Hepatocyte (in vitro differentiated cells): Measurements from ENCODE around the gene SMIM45.

Source experiments
- DNase-seq: peaks from one replicate; pipeline ENCODE4 v3.0.0-alpha.2; 2016; ENCODE audit warnings: low spot score
- H2AFZ ChIP-seq: fragments of 200-600 bp; sonication (generic); 2 replicates; pipeline ENCODE4 v1.6.0; 2016; ENCODE audit warnings: antibody characterized with exemption, mild to moderate bottlenecking
- H3K27ac ChIP-seq: fragments of 200-600 bp; sonication (generic); 2 replicates; pipeline ENCODE4 v1.5.1; 2016; ENCODE audit warnings: mild to moderate bottlenecking
- H3K27me3 ChIP-seq: fragments of 200-600 bp; sonication (generic); 2 replicates; pipeline ENCODE4 v1.6.1; 2016
- H3K36me3 ChIP-seq: fragments of 200-600 bp; sonication (generic); replicated peaks from 2 replicates; pipeline ENCODE4 v1.5.1; 2016; ENCODE audit warnings: low read depth; ENCODE audit not compliant: insufficient read depth
- H3K4me1 ChIP-seq: fragments of 200-600 bp; sonication (generic); 2 replicates; pipeline ENCODE4 v1.5.1; 2016; ENCODE audit warnings: mild to moderate bottlenecking, moderate library complexity; ENCODE audit not compliant: insufficient read depth
- H3K4me2 ChIP-seq: fragments of 200-600 bp; sonication (generic); 2 replicates; pipeline ENCODE4 v1.6.0; 2016
- H3K4me3 ChIP-seq: fragments of 200-600 bp; sonication (generic); 2 replicates; pipeline ENCODE4 v1.5.1; 2016; ENCODE audit warnings: mild to moderate bottlenecking
- H3K79me2 ChIP-seq: fragments of 200-600 bp; sonication (generic); 2 replicates; pipeline ENCODE4 v1.6.0; 2017; ENCODE audit warnings: mild to moderate bottlenecking
- H3K9me2 ChIP-seq: fragments of 200-600 bp; sonication (generic); replicated peaks from 2 replicates; pipeline ENCODE4 v1.6.0; 2017; ENCODE audit warnings: mild to moderate bottlenecking; ENCODE audit not compliant: insufficient read depth
- H3K9me3 ChIP-seq: fragments of 200-600 bp; sonication (generic); 2 replicates; pipeline ENCODE4 v1.5.1; 2016; ENCODE audit warnings: low read depth, mild to moderate bottlenecking
- H4K20me1 ChIP-seq: fragments of 200-600 bp; sonication (generic); 2 replicates; pipeline ENCODE4 v1.6.0; 2016; ENCODE audit warnings: mild to moderate bottlenecking; ENCODE audit not compliant: insufficient read depth, poor library complexity, severe bottlenecking
- EZH2 ChIP-seq: fragments of 200-600 bp; sonication (generic); IDR thresholded peaks from 2 replicates; pipeline ENCODE4 v1.6.1; 2016; ENCODE audit warnings: antibody characterized with exemption, mild to moderate bottlenecking, borderline replicate concordance
- EZH2phosphoT487 ChIP-seq: fragments of 200-600 bp; sonication (generic); IDR thresholded peaks from one replicate; pipeline ENCODE4 v1.6.1; 2018; ENCODE audit warnings: antibody characterized with exemption, mild to moderate bottlenecking, low read depth, moderate library complexity; ENCODE audit not compliant: unreplicated experiment, severe bottlenecking
- WGBS: methylation state at CpG from one replicate; pipeline ENCODE4 v1.1.6; 2016; ENCODE audit warnings: low lambda C conversion rate; ENCODE audit errors: missing lambda C conversion rate; 5-methylcytosine and 5-hydroxymethylcytosine counted together
- TF ChIP-seq, protein P1 (sequence below): fragments of 200-600 bp; sonication (generic); IDR thresholded peaks from 2 replicates; pipeline ENCODE4 v1.5.1; 2016; ENCODE audit warnings: antibody characterized with exemption, mild to moderate bottlenecking; ENCODE audit not compliant: poor library complexity

SMIM45 gene

DNA sequence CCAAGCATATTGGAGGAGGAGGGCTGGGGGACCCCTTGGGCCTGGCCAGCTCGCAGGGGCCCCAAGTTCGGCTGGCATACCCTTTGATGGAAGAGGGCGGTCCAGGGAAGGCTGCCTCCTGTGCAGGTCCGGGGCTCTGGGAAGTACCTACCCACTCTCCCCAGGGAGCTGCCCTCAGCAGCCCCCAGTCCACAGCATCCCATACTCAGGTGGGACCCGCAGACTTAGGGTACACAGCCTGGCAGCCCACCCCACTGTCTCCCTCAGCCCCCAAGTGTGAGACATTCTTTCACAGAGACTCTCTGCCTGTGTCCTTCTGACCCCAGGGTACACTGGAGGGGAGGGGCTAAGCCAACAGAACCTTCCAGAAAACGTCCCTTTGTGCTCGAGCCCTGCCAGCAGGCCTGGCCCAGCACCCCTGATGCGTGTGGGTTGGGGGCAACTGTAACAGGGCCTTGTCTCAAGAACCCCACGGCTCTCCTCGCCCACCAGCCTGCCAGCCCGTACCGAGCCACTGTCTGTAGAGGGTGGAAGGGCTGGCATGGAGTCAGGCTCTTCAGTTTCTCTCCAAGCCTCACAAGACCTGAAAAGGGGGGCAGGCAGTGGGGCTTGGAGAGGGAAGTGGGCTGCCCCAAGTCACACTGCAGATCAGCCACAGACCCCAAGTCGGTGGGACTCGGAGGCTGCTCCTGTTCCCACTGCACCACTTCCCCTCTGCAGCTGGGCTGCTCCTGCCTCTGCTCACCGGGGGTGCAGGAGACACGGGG lies 18.4 kb upstream of the SMIM45 start:
- Histone ChIP-seq H3K9me3 (no peaks in the 10 kb centered on the region), H3K4me3 (no peak overlapping the region), H4K20me1 (no peaks in the 10 kb centered on the region), H3K4me2 (no peak overlapping the region), H3K79me2 (no peaks in the 10 kb centered on the region), H3K36me3 (no peaks in the 10 kb centered on the region), H2AFZ (no peak overlapping the region), H3K9me2 (no peaks in the 10 kb centered on the region), H3K27me3 (no peaks in the 10 kb centered on the region), H3K27ac (no peak overlapping the region), H3K4me1 (no peaks in the 10 kb centered on the region)
- no peak for DNase-seq
- no peak for TF ChIP-seq EZH2
- WGBS = 89% methylated on average over 14 of the region's 16 CpGs

DNA sequence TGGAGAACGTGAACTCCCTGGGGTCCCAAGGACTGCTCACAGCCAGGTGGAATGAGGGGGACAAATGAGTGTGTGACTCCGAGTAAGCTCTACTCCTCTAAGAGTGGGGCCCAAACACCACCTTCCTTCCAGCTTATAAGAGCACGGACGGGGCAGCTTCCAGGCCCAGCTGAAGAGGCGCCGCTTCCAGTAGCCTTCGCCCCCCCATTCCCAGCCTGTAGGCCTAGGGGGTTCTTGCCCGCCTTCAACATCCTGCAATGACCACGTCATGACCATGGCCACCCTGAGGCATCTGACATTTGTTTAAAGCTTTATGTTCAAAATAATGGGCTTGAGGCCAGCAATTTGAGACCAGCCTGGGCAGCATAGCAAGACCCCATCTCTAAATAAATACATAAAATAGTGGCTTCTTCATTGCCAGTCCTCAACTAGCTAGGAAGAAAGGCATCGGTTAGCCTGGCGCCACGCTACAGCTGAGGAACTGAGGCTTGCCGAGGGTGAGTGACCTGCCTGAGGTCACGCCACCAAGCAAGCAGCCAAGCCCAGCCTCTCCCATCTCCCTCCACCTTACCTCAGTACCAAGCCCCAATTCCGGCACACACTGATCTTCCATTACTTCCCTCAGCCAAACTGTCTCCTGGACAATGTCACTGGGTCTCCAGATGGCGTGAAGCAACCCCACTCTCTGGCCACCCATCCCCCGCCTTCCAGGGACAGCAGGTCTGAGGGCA lies 17.5 kb upstream of the SMIM45 start:
- Histone ChIP-seq H3K27ac (no peak overlapping the region), H3K9me3 (no peaks in the 10 kb centered on the region), H3K4me1 (no peaks in the 10 kb centered on the region), H3K36me3 (no peaks in the 10 kb centered on the region), H3K79me2 (no peaks in the 10 kb centered on the region), H2AFZ (no peak overlapping the region), H4K20me1 (no peaks in the 10 kb centered on the region), H3K4me2 (no peak overlapping the region), H3K9me2 (no peaks in the 10 kb centered on the region), H3K27me3 (no peaks in the 10 kb centered on the region), H3K4me3 (no peak overlapping the region)
- TF ChIP-seq EZH2phosphoT487 (no peak), EZH2 (no peak)
- TF ChIP-seq, protein P1, sequence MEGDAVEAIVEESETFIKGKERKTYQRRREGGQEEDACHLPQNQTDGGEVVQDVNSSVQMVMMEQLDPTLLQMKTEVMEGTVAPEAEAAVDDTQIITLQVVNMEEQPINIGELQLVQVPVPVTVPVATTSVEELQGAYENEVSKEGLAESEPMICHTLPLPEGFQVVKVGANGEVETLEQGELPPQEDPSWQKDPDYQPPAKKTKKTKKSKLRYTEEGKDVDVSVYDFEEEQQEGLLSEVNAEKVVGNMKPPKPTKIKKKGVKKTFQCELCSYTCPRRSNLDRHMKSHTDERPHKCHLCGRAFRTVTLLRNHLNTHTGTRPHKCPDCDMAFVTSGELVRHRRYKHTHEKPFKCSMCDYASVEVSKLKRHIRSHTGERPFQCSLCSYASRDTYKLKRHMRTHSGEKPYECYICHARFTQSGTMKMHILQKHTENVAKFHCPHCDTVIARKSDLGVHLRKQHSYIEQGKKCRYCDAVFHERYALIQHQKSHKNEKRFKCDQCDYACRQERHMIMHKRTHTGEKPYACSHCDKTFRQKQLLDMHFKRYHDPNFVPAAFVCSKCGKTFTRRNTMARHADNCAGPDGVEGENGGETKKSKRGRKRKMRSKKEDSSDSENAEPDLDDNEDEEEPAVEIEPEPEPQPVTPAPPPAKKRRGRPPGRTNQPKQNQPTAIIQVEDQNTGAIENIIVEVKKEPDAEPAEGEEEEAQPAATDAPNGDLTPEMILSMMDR = no peak
- no peak for DNase-seq
- 96% methylated on average over 17 of the region's 17 CpGs for WGBS

DNA sequence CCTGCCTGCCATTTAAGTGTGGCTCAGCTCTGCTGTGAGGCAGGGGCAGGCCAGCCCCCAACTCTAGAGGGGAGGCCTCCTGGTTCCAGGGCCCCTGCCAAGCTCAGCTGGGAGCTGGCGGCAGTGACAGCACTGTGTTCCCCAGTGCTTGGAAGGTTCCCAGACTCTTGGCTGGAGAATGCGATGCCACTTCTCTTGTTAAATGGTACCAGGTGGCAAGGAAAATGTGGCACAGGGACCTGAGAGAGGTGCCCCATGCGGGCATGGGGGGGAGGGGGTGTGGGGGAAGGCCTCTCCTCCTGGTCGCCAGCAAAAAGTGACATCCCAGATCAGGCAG lies 17.0 kb upstream of the SMIM45 start:
- H3K27ac ChIP-seq = no peak overlapping the region
- no peak for DNase-seq
- H3K4me2 ChIP-seq = no peak overlapping the region
- no peaks in the 10 kb centered on the region for H3K79me2 ChIP-seq
- no peaks in the 10 kb centered on the region for H3K4me1 ChIP-seq
- H3K4me3 ChIP-seq = no peak overlapping the region
- no peaks in the 10 kb centered on the region for H3K27me3 ChIP-seq
- no peaks in the 10 kb centered on the region for H3K9me3 ChIP-seq
- no peak overlapping the region for H2AFZ ChIP-seq
- 97% methylated on average over 2 of the region's 4 CpGs for WGBS
- H4K20me1 ChIP-seq = no peaks in the 10 kb centered on the region
- TF ChIP-seq, protein P1 = no peak
- TF ChIP-seq EZH2 (no peak), EZH2phosphoT487 (no peak)
- no peaks in the 10 kb centered on the region for H3K9me2 ChIP-seq
- no peaks in the 10 kb centered on the region for H3K36me3 ChIP-seq

DNA sequence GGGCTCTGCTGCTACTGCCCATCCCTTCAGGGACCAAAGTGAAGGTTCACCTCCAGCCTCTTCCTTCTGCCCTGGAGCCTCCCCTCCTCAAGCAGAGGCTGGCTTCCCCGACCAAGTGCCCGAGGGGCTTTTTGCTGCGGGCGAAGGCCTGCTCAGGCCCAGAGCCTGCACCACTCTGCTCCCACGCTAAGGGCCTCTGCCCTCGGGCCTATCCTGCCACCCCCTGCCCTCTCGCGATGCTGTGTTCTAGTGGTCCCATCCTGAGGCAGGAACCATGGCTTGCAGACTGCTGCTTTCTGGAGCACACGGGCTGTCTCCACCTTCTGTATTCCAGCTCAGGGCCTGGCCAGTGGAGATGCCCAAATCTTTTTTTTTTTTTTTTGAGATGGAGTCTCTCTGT lies 16.4 kb upstream of the SMIM45 start:
- Histone ChIP-seq H3K9me3 (no peaks in the 10 kb centered on the region), H3K79me2 (no peaks in the 10 kb centered on the region), H2AFZ (no peak overlapping the region), H3K27ac (no peak overlapping the region), H3K9me2 (no peaks in the 10 kb centered on the region), H3K4me2 (no peak overlapping the region), H4K20me1 (no peaks in the 10 kb centered on the region), H3K27me3 (no peaks in the 10 kb centered on the region), H3K36me3 (no peaks in the 10 kb centered on the region), H3K4me1 (no peaks in the 10 kb centered on the region), H3K4me3 (no peak overlapping the region)
- TF ChIP-seq EZH2phosphoT487 = no peak
- TF ChIP-seq, protein P1 = no peak
- TF ChIP-seq EZH2 = no peak
- no peak for DNase-seq
- 96% methylated on average over 9 of the region's 9 CpGs for WGBS
